Activated CD4-positive, CD25-positive, alpha-beta regulatory T cell treated with anti-CD3 and anti-CD28 coated beads, Interleukin-2, amount 50 U/mL, for 24 hours (primary cell): Measurements from ENCODE around the gene ZNF573.

Source experiments
- ATAC-seq, 2 donors: fragments of 150-1000 bp; cut with Tn5 transposase; one replicate each; pipeline ENCODE4 v1.10.0; 2021; ENCODE audit warnings: mild to moderate bottlenecking in 1 of 2, moderate library complexity in 1 of 2

The ZNF573 gene

DNA sequence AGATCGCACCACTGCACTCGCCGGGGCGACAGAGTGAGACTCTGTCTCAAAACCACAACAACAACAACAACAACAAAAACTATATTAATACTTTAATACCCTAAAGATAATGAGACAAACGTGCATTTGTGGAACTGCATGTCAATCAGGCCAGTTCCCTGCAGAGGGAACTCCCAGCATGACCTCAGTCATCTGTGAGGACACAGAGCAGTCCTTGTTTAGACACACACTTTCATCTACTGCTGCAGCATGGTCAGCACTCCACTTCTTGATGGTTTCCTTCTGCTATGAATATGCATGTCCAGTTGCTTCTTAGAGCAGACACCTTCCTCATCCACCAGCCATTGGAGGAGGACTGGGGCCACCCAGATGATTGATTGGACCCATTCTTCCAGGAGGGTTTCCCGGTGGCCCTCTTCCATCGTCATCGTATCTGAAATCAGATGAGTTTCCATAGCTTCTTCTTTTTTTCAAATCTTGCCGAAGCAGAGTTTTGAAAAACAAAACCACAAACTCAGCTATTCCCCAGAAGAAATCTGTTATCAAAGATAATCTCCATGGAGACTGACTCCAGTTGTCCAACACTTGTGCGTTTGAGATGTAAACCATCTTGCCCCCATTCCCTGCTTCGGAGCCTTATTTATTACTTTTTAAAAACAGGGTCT lies 86.3 kb downstream of the ZNF573 start:
- ATAC-seq = no peak

DNA sequence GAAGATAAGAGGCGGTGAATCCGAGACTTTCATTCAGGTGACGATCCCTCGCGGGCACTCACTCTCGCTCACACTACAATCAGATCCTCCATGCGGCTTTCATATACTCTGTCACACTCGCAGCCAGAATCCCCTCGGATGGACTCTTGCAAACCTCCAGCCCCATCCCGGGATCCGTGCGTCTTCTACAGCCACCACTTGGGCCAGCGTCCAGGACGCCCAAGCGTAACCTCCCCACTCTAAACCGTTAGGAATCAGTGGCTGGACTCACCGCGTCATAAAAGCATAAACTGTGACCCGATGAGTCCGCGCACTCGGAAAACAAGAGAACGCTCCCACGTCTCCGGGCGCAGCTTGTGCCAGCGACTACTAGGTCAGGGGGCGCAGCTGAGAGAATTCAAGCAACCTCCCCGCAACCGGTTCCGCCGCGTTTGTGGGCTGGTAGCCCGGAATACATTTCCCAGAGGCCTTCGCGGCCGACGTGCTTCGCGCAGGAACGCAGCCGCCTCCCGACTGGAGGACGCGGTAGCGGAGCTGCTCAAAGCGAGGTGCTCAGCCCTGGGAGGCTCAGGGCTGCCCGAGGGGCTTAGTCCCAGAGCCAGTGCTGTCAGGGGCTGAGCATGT lies 87.4 kb downstream of the ZNF573 start:
- peak; percentile 96 to 97 for ATAC-seq
